ENCODE data around the gene ABTB1.

DNA sequence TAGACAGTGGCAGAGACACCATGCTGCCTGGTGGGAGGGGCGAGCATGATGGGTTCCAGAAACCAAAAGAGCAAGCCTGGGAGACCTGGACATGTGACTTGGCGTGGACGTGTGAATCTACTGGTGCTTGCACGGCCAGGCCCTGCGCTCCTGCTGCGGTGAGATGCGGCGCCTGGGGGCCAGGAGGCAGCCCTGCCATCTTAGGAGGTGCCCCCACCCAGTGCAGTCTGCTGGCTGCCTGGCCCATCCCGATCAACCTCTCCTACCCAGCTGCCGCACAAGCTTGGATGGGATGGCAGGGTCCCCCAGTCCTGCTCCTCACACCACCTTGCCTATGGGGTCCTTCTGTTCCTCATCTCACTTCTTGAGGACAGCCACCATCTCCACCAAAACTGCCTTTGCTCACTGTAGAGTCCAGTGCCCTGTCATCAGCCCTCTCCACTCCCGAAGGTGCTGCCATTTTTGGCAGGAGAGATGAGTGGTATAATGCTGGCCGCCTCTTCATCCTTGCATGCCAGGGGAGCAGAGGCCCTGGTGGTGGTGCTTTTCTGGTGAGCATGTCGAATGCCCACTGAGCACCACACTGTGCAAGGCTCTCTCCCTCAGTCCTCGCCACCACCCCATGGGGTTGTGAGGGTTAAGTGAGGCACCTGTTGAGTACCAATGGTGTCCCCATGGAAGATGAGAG lies 3.1 kb upstream of the ABTB1 start:
- TF ChIP-seq EZH2 (IDR thresholded peaks at IDR 0.05; ENCODE audit: borderline replicate concordance, insufficient read depth, low read length, poor library complexity, severe bottlenecking) (no peak), CTCF (IDR thresholded peaks at IDR 0.05; ENCODE audit: poor library complexity, severe bottlenecking) (no peak), EP300 (conservative IDR thresholded peaks at IDR 0.05; ENCODE audit: poor library complexity, severe bottlenecking) (no peak), POLR2AphosphoS5 (IDR thresholded peaks at IDR 0.05) (no peak), RAD21 (conservative IDR thresholded peaks at IDR 0.05) (no peak), TAF1 (IDR thresholded peaks at IDR 0.05; ENCODE audit: low read depth) (no peak), MXI1 (conservative IDR thresholded peaks at IDR 0.05; ENCODE audit: poor library complexity, severe bottlenecking) (no peak)
- TF ChIP-seq, protein P1, sequence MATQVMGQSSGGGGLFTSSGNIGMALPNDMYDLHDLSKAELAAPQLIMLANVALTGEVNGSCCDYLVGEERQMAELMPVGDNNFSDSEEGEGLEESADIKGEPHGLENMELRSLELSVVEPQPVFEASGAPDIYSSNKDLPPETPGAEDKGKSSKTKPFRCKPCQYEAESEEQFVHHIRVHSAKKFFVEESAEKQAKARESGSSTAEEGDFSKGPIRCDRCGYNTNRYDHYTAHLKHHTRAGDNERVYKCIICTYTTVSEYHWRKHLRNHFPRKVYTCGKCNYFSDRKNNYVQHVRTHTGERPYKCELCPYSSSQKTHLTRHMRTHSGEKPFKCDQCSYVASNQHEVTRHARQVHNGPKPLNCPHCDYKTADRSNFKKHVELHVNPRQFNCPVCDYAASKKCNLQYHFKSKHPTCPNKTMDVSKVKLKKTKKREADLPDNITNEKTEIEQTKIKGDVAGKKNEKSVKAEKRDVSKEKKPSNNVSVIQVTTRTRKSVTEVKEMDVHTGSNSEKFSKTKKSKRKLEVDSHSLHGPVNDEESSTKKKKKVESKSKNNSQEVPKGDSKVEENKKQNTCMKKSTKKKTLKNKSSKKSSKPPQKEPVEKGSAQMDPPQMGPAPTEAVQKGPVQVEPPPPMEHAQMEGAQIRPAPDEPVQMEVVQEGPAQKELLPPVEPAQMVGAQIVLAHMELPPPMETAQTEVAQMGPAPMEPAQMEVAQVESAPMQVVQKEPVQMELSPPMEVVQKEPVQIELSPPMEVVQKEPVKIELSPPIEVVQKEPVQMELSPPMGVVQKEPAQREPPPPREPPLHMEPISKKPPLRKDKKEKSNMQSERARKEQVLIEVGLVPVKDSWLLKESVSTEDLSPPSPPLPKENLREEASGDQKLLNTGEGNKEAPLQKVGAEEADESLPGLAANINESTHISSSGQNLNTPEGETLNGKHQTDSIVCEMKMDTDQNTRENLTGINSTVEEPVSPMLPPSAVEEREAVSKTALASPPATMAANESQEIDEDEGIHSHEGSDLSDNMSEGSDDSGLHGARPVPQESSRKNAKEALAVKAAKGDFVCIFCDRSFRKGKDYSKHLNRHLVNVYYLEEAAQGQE (IDR thresholded peaks at IDR 0.05; ENCODE audit: borderline replicate concordance) = no peak
